GM12892 (cell line): ENCODE data around the gene GSTM3.

Experiments used
- POLR2A ChIP-seq: IDR thresholded peaks from 2 replicates; pipeline ENCODE4 v1.6.1; 2011; ENCODE audit warnings: low read depth, low read length, control low read depth
- POLR2AphosphoS5 ChIP-seq: IDR thresholded peaks from 2 replicates; pipeline ENCODE4 v1.6.1; 2011; ENCODE audit warnings: low read depth, low read length, control low read depth
- TAF1 ChIP-seq: IDR thresholded peaks from 2 replicates; pipeline ENCODE4 v1.6.1; 2011; ENCODE audit warnings: low read depth, mild to moderate bottlenecking, control low read depth, low read length, borderline replicate concordance

GRCh38 chr1:109786531-109787021 lies 45.7 kb upstream of the GSTM3 start:
- TF ChIP-seq POLR2AphosphoS5, result no peak
- TF ChIP-seq POLR2A, result no peak
- no peak for TF ChIP-seq TAF1
